ENCODE data around the gene HOXB8. TPM values are rescaled to one million over a fixed set of nuclear protein-coding genes. Genes with fewer than 3 reads are reported as not detected.

HOXB8 gene
- total and polyA plus RNA-seq, 5 donors from 2014 or later: not detected

- DNase-seq: no peak
- no peak for ATAC-seq (ENCODE audit: low read depth in 2 of 2)
- Histone ChIP-seq H3K9me3 (ENCODE audit: control insufficient read depth in 2 of 2, low read length in 2 of 2) (no peaks in the 10 kb centered on the region), H3K27me3 (ENCODE audit: control insufficient read depth, insufficient read depth, low read length) (peaks cover 19% of the 10 kb centered on the region), H3K4me3 (ENCODE audit: low read depth, low read length) (no peak overlapping the region), H3K36me3 (ENCODE audit: control insufficient read depth, insufficient read depth, low read length) (no peaks in the 10 kb centered on the region), H3K4me1 (ENCODE audit: control insufficient read depth, insufficient read depth, low read length, poor library complexity, severe bottlenecking) (peaks cover 52% of the 10 kb centered on the region), H3K27ac (ENCODE audit: insufficient read depth, low read length, poor library complexity, severe bottlenecking) (no peak overlapping the region)
- Mint-ChIP-seq H3K27ac (no peak overlapping the region), H3K36me3 (no peaks in the 10 kb centered on the region), H3K9me3 (peaks cover 0 to 4% (median 0%) of the 10 kb centered on the region in 7 donors), H3K4me3 (peak overlapping the region; percentile 27 to 93 (median 80)), H3K4me1 (peaks cover 0 to 44% (median 27%) of the 10 kb centered on the region in 4 donors), H3K27me3 (peaks cover 87% of the 10 kb centered on the region)
These were observed 5.3 kb downstream of the HOXB8 start for GRCh38 chr17:48609759-48610281.

GRCh38 chr17:48609033-48609432 lies 6.1 kb downstream of the HOXB8 start:
- Histone ChIP-seq H3K4me3 (ENCODE audit: low read depth, low read length) (no peak overlapping the region), H3K27ac (ENCODE audit: insufficient read depth, low read length, poor library complexity, severe bottlenecking) (no peak overlapping the region), H3K4me1 (ENCODE audit: control insufficient read depth, insufficient read depth, low read length, poor library complexity, severe bottlenecking) (peaks cover 48% of the 10 kb centered on the region), H3K27me3 (ENCODE audit: control insufficient read depth, insufficient read depth, low read length) (peaks cover 19% of the 10 kb centered on the region), H3K9me3 (ENCODE audit: control insufficient read depth in 2 of 2, low read length in 2 of 2) (no peaks in the 10 kb centered on the region), H3K36me3 (ENCODE audit: control insufficient read depth, insufficient read depth, low read length) (no peaks in the 10 kb centered on the region)
- peaks cover 87% of the 10 kb centered on the region for H3K27me3 Mint-ChIP-seq
- H3K4me1 Mint-ChIP-seq: peaks cover 0 to 41% (median 27%) of the 10 kb centered on the region in 4 donors
- H3K4me3 Mint-ChIP-seq: peak overlapping the region; percentile 27 to 92 (median 62)
- peaks cover 0 to 4% (median 0%) of the 10 kb centered on the region in 7 donors for H3K9me3 Mint-ChIP-seq
- no peak overlapping the region for H3K27ac Mint-ChIP-seq
- ATAC-seq (ENCODE audit: low read depth in 2 of 2) (no peak), DNase-seq (no peak)
- no peaks in the 10 kb centered on the region for H3K36me3 Mint-ChIP-seq

GRCh38 chr17:48608494-48608834 lies 6.6 kb downstream of the HOXB8 start:
- Mint-ChIP-seq H3K9me3 (peaks cover 0 to 2% (median 0%) of the 10 kb centered on the region in 7 donors), H3K4me1 (peaks cover 0 to 39% (median 25%) of the 10 kb centered on the region in 4 donors), H3K27me3 (peaks cover 87% of the 10 kb centered on the region), H3K27ac (no peak overlapping the region), H3K4me3 (peak overlapping the region in 2 of 4 donors; percentile 27 to 57), H3K36me3 (no peaks in the 10 kb centered on the region)
- Histone ChIP-seq H3K27me3 (ENCODE audit: control insufficient read depth, insufficient read depth, low read length) (peaks cover 21% of the 10 kb centered on the region), H3K36me3 (ENCODE audit: control insufficient read depth, insufficient read depth, low read length) (no peaks in the 10 kb centered on the region), H3K27ac (ENCODE audit: insufficient read depth, low read length, poor library complexity, severe bottlenecking) (no peak overlapping the region), H3K4me3 (ENCODE audit: low read depth, low read length) (no peak overlapping the region), H3K4me1 (ENCODE audit: control insufficient read depth, insufficient read depth, low read length, poor library complexity, severe bottlenecking) (peaks cover 47% of the 10 kb centered on the region), H3K9me3 (ENCODE audit: control insufficient read depth in 2 of 2, low read length in 2 of 2) (no peaks in the 10 kb centered on the region)
- DNase-seq (no peak), ATAC-seq (ENCODE audit: low read depth in 2 of 2) (no peak)

GRCh38 chr17:48606892-48607614 lies 8.0 kb downstream of the HOXB8 start:
- H3K27me3 ChIP-seq (ENCODE audit: control insufficient read depth, insufficient read depth, low read length): peaks cover 24% of the 10 kb centered on the region

GRCh38 chr17:48605991-48606891 lies 8.9 kb downstream of the HOXB8 start:
- peaks cover 31% of the 10 kb centered on the region for H3K27me3 ChIP-seq (ENCODE audit: control insufficient read depth, insufficient read depth, low read length)
- H3K27ac ChIP-seq (ENCODE audit: insufficient read depth, low read length, poor library complexity, severe bottlenecking): no peak overlapping the region
- peaks cover 5 to 32% (median 18%) of the 10 kb centered on the region in 4 donors for H3K4me1 Mint-ChIP-seq
- H3K9me3 ChIP-seq (ENCODE audit: control insufficient read depth in 2 of 2, low read length in 2 of 2): no peaks in the 10 kb centered on the region
- H3K4me3 Mint-ChIP-seq: peak overlapping the region in 1 of 4 donors; percentile 0
- H3K36me3 Mint-ChIP-seq: no peaks in the 10 kb centered on the region
- no peaks in the 10 kb centered on the region for H3K36me3 ChIP-seq (ENCODE audit: control insufficient read depth, insufficient read depth, low read length)
- H3K4me1 ChIP-seq (ENCODE audit: control insufficient read depth, insufficient read depth, low read length, poor library complexity, severe bottlenecking): peaks cover 43% of the 10 kb centered on the region
- no peak overlapping the region for H3K27ac Mint-ChIP-seq
- no peak for ATAC-seq (ENCODE audit: low read depth in 2 of 2)
- H3K4me3 ChIP-seq (ENCODE audit: low read depth, low read length): no peak overlapping the region
- H3K9me3 Mint-ChIP-seq: peaks cover 0 to under 1% (median 0%) of the 10 kb centered on the region in 7 donors
- peaks cover 94% of the 10 kb centered on the region for H3K27me3 Mint-ChIP-seq
- no peak for DNase-seq

More at GRCh38 chr17:48606892-48607614, 8.0 kb downstream of the HOXB8 start:
- Histone ChIP-seq H3K4me1 (ENCODE audit: control insufficient read depth, insufficient read depth, low read length, poor library complexity, severe bottlenecking) (peaks cover 45% of the 10 kb centered on the region), H3K27ac (ENCODE audit: insufficient read depth, low read length, poor library complexity, severe bottlenecking) (no peak overlapping the region), H3K36me3 (ENCODE audit: control insufficient read depth, insufficient read depth, low read length) (no peaks in the 10 kb centered on the region), H3K4me3 (ENCODE audit: low read depth, low read length) (no peak overlapping the region), H3K9me3 (ENCODE audit: control insufficient read depth in 2 of 2, low read length in 2 of 2) (no peaks in the 10 kb centered on the region)
- H3K9me3 Mint-ChIP-seq: peaks cover 0 to 2% (median 0%) of the 10 kb centered on the region in 7 donors
- H3K36me3 Mint-ChIP-seq: no peaks in the 10 kb centered on the region
- H3K4me1 Mint-ChIP-seq: peaks cover 6 to 39% (median 22%) of the 10 kb centered on the region in 4 donors
- ATAC-seq (ENCODE audit: low read depth in 2 of 2) (no peak), DNase-seq (no peak)
- peaks cover 91% of the 10 kb centered on the region for H3K27me3 Mint-ChIP-seq
- no peak overlapping the region for H3K27ac Mint-ChIP-seq
- H3K4me3 Mint-ChIP-seq: peak overlapping the region in 1 of 4 donors; percentile 0

- ATAC-seq (ENCODE audit: low read depth in 2 of 2) (no peak), DNase-seq (no peak)
- Mint-ChIP-seq H3K9me3 (peaks cover 0 to 3% (median 0%) of the 10 kb centered on the region in 7 donors), H3K4me3 (peak overlapping the region in 1 of 4 donors; percentile 38), H3K27me3 (peaks cover 94% of the 10 kb centered on the region), H3K27ac (peak overlapping the region in 1 of 3 donors; percentile 60), H3K36me3 (peaks cover 2% of the 10 kb centered on the region), H3K4me1 (peaks cover 0 to 26% (median 15%) of the 10 kb centered on the region in 4 donors)
- Histone ChIP-seq H3K27ac (ENCODE audit: insufficient read depth, low read length, poor library complexity, severe bottlenecking) (no peak overlapping the region), H3K4me1 (ENCODE audit: control insufficient read depth, insufficient read depth, low read length, poor library complexity, severe bottlenecking) (peaks cover 35% of the 10 kb centered on the region), H3K9me3 (ENCODE audit: control insufficient read depth in 2 of 2, low read length in 2 of 2) (no peaks in the 10 kb centered on the region), H3K27me3 (ENCODE audit: control insufficient read depth, insufficient read depth, low read length) (peaks cover 37% of the 10 kb centered on the region), H3K4me3 (ENCODE audit: low read depth, low read length) (no peak overlapping the region), H3K36me3 (ENCODE audit: control insufficient read depth, insufficient read depth, low read length) (no peaks in the 10 kb centered on the region)
These were observed 9.6 kb downstream of the HOXB8 start for GRCh38 chr17:48605409-48605919.

GRCh38 chr17:48604770-48605329 lies 10.2 kb downstream of the HOXB8 start, which contains the start of gene HOXB6:
Gene HOXB6 (minus strand): TSS chr17:48604986. CDS start chr17:48598150, 6,836 bp downstream.
- Mint-ChIP-seq H3K9me3 (peaks cover 0 to 3% (median 0%) of the 10 kb centered on the region in 7 donors), H3K27ac (peak within 1 kb of the TSS in 1 of 3 donors; percentile 60), H3K27me3 (peaks cover 99% of the 10 kb centered on the region), H3K4me1 (peaks cover 0 to 25% (median 15%) of the 10 kb centered on the region in 4 donors), H3K36me3 (peaks cover 3% of the 10 kb centered on the region), H3K4me3 (peak within 1 kb of the TSS in 2 of 4 donors; percentile 49 to 82)
- DNase-seq (no peak), ATAC-seq (ENCODE audit: low read depth in 2 of 2) (no peak)
- Histone ChIP-seq H3K36me3 (ENCODE audit: control insufficient read depth, insufficient read depth, low read length) (no peaks in the 10 kb centered on the region), H3K9me3 (ENCODE audit: control insufficient read depth in 2 of 2, low read length in 2 of 2) (no peaks in the 10 kb centered on the region), H3K27ac (ENCODE audit: insufficient read depth, low read length, poor library complexity, severe bottlenecking) (no peak within 1 kb of the TSS), H3K27me3 (ENCODE audit: control insufficient read depth, insufficient read depth, low read length) (peaks cover 42% of the 10 kb centered on the region), H3K4me3 (ENCODE audit: low read depth, low read length) (no peak within 1 kb of the TSS), H3K4me1 (ENCODE audit: control insufficient read depth, insufficient read depth, low read length, poor library complexity, severe bottlenecking) (peaks cover 29% of the 10 kb centered on the region)

Data from CD4-positive, CD25-positive, alpha-beta regulatory T cell (primary cell).